Activated T-helper 17 cell treated with anti-CD3 and anti-CD28 coated beads, Interleukin-2, amount 50 U/mL, for 72 hours (primary cell): Measurements from ENCODE around the gene TEFM. TPM values are rescaled to one million over a fixed set of nuclear protein-coding genes. Genes with fewer than 3 reads are reported as not detected.

Experiments used
- ATAC-seq: fragments of 150-1000 bp; cut with Tn5 transposase; replicated peaks from 2 replicates; pipeline ENCODE4 v1.10.0; 2021; ENCODE audit warnings: mild to moderate bottlenecking, moderate library complexity
- H3K27ac Mint-ChIP-seq: one replicate; pipeline ENCODE4 v1.8.0; 2022; ENCODE audit warnings: mixed read lengths
- H3K27me3 Mint-ChIP-seq: one replicate; pipeline ENCODE4 v1.8.0; 2022; ENCODE audit warnings: mixed read lengths
- H3K36me3 Mint-ChIP-seq: one replicate; pipeline ENCODE4 v1.8.0; 2022; ENCODE audit warnings: low read depth, mild to moderate bottlenecking, mixed read lengths
- H3K4me1 Mint-ChIP-seq: one replicate; pipeline ENCODE4 v1.8.0; 2022; ENCODE audit warnings: mixed read lengths
- H3K4me3 Mint-ChIP-seq: one replicate; pipeline ENCODE4 v1.8.0; 2022; ENCODE audit warnings: mild to moderate bottlenecking, mixed read lengths
- H3K9me3 Mint-ChIP-seq: one replicate; pipeline ENCODE4 v1.8.0; 2022; ENCODE audit warnings: mixed read lengths
- total RNA-seq, 2 donors: library from RNA; stranded (reverse); gene quantifications; one replicate each; pipeline ENCODE4 v1.2.3, GENCODE V29; 2022

Gene TEFM
- total RNA-seq, 2 donors from 2014 or later = 7.7 to 12.0 TPM

DNA sequence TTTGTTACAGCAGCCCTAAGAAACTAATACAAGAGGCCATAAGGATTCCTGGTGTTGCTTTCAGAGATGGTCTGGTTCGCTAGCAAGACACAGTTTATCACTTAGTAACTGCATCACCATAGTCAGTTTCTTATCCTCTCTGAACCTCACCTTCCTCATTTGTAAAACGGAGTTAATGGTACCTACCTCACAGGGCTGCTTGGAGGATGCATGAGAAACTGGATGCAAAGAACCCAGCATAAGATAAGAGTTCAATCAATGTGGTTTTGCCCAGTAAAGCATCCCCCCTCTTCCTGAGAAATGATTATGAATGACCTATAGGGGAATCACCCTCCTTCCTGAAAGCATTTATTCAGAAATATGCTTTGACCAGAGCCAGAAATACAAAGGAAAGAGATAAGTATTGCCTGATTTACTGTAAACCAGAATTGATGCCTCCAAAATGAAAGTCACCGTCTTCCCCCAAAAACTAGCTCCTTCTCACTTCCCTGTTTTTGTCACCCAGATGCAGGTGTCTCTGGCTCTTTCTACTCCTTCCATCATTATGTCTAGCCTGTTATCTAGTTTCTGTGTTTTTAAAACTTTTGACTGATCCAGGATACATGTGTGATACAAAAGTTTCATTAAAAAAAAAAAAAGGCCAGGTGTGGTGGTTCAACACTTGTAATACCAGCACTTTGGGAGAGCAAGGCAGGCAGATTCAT lies 2.8 kb upstream of the TEFM start:
- ATAC-seq = no peak
- no peak overlapping the region for H3K4me3 Mint-ChIP-seq
- H3K27me3 Mint-ChIP-seq = no peaks in the 10 kb centered on the region
- H3K4me1 Mint-ChIP-seq = peaks cover 13% of the 10 kb centered on the region
- peaks cover 6% of the 10 kb centered on the region for H3K36me3 Mint-ChIP-seq
- H3K9me3 Mint-ChIP-seq = no peaks in the 10 kb centered on the region
- no peak overlapping the region for H3K27ac Mint-ChIP-seq

DNA sequence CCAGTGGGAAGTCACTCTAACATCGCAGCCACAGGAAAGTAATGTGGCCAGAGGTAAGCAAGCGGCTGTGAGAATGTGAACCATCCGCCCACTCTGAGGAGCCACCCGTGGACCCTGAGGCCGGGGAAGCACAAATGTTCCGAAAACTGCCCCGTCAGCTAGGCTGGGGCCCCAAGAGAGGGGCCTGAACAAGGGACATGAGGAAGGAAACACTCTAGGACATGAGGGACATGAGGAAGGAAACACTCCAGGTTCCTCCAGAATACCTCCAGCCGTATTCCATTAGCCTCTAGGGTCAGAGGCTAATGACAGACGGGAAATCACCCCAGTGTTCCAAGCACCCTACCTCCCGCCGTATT lies 317 bp downstream of the TEFM start:
- Mint-ChIP-seq H3K9me3 (no peaks in the 10 kb centered on the region), H3K4me1 (peaks cover 23% of the 10 kb centered on the region), H3K4me3 (peak overlapping the region; percentile 96), H3K27ac (peak overlapping the region; percentile 98), H3K27me3 (no peaks in the 10 kb centered on the region), H3K36me3 (peaks cover 35% of the 10 kb centered on the region)
- ATAC-seq = peak; percentile 54

DNA sequence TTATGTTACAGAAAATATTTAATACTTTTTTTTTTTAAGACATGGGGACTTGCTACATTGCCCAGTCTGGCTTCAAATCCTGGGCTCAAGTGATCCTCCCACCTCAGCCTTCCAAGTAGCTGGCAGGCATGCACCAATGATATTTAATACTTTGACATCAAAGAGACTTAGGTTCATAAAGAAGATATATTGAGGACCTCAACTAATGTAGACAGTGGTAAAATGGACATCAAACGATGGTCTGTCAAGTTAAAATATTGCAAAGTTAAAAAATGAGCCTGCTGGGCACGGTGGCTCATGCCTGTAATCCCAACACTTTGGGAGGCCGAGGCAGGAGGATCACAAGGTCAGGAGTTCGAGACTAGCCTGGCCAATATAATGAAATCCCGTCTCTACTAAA lies 8.7 kb downstream of the TEFM start:
- no peaks in the 10 kb centered on the region for H3K9me3 Mint-ChIP-seq
- no peaks in the 10 kb centered on the region for H3K27me3 Mint-ChIP-seq
- no peak overlapping the region for H3K27ac Mint-ChIP-seq
- ATAC-seq = no peak
- peaks cover 9% of the 10 kb centered on the region for H3K4me1 Mint-ChIP-seq
- H3K4me3 Mint-ChIP-seq = no peak overlapping the region
- peaks cover 87% of the 10 kb centered on the region for H3K36me3 Mint-ChIP-seq

DNA sequence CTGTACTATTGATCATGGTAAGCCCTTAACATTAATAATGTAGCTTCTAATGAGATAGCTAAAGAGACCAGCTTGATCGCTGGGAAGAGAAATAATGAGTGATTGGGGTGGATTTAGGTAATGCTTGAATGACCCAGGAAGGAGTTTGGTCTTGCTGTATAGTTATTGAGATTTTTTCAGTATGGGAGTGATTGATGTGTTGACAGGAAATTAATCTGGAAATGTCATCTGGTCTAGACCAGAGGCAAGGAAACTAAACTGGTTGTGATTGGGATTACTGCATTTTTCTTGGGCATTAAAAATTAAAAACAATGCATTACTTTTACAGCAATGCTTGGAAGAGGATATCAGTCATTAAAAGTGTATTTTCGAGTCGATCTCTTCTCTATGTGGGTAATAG lies 11.8 kb downstream of the TEFM start:
- Mint-ChIP-seq H3K9me3 (no peaks in the 10 kb centered on the region), H3K27me3 (no peaks in the 10 kb centered on the region), H3K4me1 (peaks cover 5% of the 10 kb centered on the region), H3K36me3 (peaks cover 70% of the 10 kb centered on the region), H3K27ac (no peak overlapping the region), H3K4me3 (no peak overlapping the region)
- ATAC-seq = no peak

DNA sequence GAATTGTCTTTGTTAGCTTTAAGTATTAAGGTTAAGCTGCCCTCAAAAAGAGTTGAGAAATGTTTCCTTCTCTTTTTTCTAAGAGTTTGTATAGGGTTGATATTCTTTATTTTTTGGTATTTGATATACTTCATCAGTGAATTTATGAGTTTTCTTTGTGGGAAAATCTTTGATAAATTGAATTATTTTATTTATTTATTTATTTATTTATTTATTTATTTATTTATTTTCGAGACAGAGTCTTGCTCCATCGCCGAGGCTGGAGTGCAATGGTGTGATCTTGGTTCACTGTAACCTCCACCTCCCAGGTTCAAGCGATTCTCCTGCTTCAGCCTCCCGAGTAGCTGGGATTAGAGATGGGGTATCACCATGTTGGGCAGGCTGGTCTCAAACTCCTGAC lies 19.9 kb downstream of the TEFM start:
- no peak overlapping the region for H3K27ac Mint-ChIP-seq
- no peaks in the 10 kb centered on the region for H3K27me3 Mint-ChIP-seq
- no peak overlapping the region for H3K4me3 Mint-ChIP-seq
- H3K36me3 Mint-ChIP-seq = peaks cover 50% of the 10 kb centered on the region
- no peaks in the 10 kb centered on the region for H3K9me3 Mint-ChIP-seq
- no peak for ATAC-seq
- no peaks in the 10 kb centered on the region for H3K4me1 Mint-ChIP-seq

DNA sequence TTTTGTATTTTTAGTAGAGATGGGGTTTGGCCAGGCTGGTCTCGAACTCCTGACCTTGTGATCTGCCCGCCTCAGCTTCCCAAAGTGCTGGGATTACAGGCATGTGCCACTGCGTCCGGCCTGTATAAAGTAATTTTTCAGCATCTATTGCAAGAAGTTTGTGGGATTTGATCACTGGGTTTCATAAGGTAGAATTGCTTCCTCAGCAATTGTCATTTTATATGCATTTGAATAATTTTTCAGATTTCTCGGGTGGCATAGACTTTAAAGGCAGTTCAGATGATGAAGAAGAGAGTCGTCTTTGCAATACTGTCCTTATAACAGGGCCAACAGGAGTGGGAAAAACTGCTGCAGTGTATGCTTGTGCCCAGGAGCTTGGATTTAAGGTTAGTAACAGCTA lies 37.0 kb downstream of the TEFM start:
- Mint-ChIP-seq H3K27me3 (no peaks in the 10 kb centered on the region), H3K36me3 (peaks cover 89% of the 10 kb centered on the region), H3K9me3 (no peaks in the 10 kb centered on the region), H3K27ac (no peak overlapping the region), H3K4me1 (no peaks in the 10 kb centered on the region), H3K4me3 (no peak overlapping the region)
- ATAC-seq = no peak

DNA sequence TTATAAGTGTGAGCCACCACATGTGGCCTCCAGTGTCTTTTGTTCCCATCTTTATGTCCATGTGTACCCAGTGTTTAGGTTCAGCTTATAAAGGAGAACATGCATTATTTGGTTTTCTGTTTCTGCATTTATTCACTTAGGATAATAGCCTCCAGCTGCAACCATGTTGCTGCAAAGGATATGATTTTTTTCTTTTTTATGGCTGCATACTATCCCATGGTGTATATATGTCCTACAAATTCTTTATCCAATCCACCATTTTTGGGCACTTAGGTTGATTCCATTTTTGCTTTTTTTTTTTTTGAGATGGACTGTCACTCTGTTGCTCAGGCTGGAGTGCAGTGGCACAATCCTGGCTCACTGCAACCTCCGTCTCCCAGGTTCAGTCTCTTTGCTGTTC lies 41.4 kb downstream of the TEFM start:
- no peak for ATAC-seq
- H3K36me3 Mint-ChIP-seq = peaks cover 86% of the 10 kb centered on the region
- H3K27me3 Mint-ChIP-seq = no peaks in the 10 kb centered on the region
- no peak overlapping the region for H3K4me3 Mint-ChIP-seq
- no peak overlapping the region for H3K27ac Mint-ChIP-seq
- H3K4me1 Mint-ChIP-seq = no peaks in the 10 kb centered on the region
- H3K9me3 Mint-ChIP-seq = no peaks in the 10 kb centered on the region

DNA sequence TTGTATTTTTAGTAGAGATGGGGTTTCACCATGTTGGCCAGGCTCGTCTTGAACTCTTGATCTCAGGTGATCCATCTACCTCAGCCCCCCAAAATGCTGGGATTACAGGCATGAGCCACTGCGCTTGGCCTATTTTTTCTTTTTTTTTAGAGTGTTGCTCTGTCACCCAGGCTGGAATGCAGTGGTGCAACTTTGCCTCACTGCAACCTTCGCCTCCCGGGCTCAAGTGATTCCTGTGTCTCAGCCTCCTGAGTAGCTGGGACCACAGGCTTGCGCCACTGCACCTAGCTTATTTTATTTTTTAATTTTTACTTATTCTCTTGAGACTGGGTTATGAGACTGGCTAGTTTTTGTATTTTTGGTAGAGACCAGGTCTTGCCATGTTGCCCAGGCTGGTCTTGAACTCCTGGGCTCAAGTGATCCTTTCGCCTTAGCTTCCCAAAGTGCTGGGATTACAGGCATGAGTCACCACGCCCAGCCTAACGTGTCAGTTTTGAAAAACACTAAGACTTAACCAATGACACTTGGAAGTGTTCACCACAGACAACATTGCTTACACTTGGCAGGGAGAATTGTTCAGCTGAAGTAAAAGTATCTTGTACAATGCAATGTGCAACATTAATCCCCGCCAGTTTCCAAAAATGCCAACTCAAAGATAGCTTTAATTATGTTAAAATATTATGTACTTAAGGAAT lies 47.3 kb downstream of the TEFM start:
- no peaks in the 10 kb centered on the region for H3K9me3 Mint-ChIP-seq
- no peak overlapping the region for H3K4me3 Mint-ChIP-seq
- no peak overlapping the region for H3K27ac Mint-ChIP-seq
- H3K36me3 Mint-ChIP-seq = peaks cover 82% of the 10 kb centered on the region
- no peaks in the 10 kb centered on the region for H3K4me1 Mint-ChIP-seq
- no peak for ATAC-seq
- no peaks in the 10 kb centered on the region for H3K27me3 Mint-ChIP-seq

DNA sequence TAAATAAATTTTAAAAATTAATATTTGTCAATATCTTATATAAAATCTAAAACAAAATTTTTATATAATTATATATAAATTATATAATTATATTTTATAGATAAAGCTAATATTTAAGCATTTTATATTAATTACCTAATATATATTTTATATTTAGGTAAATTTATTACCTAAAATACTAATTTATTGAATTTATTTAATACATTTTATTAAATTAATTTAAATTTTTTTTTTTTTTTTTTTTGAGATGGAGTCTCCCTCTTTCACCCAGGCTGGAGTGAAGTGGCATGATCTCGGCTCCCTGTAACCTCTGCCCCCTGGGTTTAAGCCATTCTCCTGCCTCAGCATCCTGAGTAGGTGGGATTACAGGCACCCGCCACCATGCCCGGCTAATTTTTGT lies 51.9 kb downstream of the TEFM start:
- ATAC-seq = no peak
- H3K36me3 Mint-ChIP-seq = peaks cover 62% of the 10 kb centered on the region
- no peaks in the 10 kb centered on the region for H3K9me3 Mint-ChIP-seq
- no peaks in the 10 kb centered on the region for H3K4me1 Mint-ChIP-seq
- H3K27me3 Mint-ChIP-seq = no peaks in the 10 kb centered on the region
- H3K27ac Mint-ChIP-seq = no peak overlapping the region
- H3K4me3 Mint-ChIP-seq = no peak overlapping the region

Other genes with a start within 250 kb of the TEFM start
- gene CRLF3, start 81.5 kb downstream of the TEFM start, total RNA-seq = 10 to 100 TPM; 42.9 to 55.4 TPM
- 10 to 100 TPM; 35.8 to 38.6 TPM for gene ATAD5, start 74.3 kb downstream of the TEFM start, total RNA-seq
- 1 to 10 TPM in 1 of 2 donors, not detected in 1; 2.1 TPM for gene ADAP2, start 15.7 kb upstream of the TEFM start, total RNA-seq
- gene RNF135, start 64.8 kb upstream of the TEFM start, total RNA-seq = 1 to 10 TPM; 4.0 to 4.4 TPM
- gene NF1, start 188.7 kb upstream of the TEFM start, total RNA-seq = 10 to 100 TPM; 27.6 to 44.4 TPM